Head of caudate nucleus (tissue), 42 donors: Measurements from ENCODE around the gene PRR14L.

Experiments used
- DNase-seq, 42 donors: peaks; one replicate each; pipeline versions ENCODE4 v3.0.0 to v3.0.0-alpha.2; 2020 to 2021; ENCODE audit warnings: mixed read lengths in 7 of 42
- intact Hi-C: fragments of 100-400 bp; cut with DNase I; formaldehyde crosslinking; loops from one replicate; pipeline ENCODE4 v1.15.0; 2022

PRR14L gene

GRCh38 chr22:31652088-31652487 is 97.8 kb downstream of the PRR14L start:
- no peak for DNase-seq
- intact Hi-C loops, result no loop called here

GRCh38 chr22:31651664-31652063 is 98.3 kb downstream of the PRR14L start:
- DNase-seq, result no peak
- intact Hi-C loops, result no loop called here

GRCh38 chr22:31650391-31650790 is 99.5 kb downstream of the PRR14L start:
- no peak for DNase-seq
- intact Hi-C loops, result no loop called here

GRCh38 chr22:31647523-31648320 is 102.2 kb downstream of the PRR14L start:
- intact Hi-C loops, result no loop called here
- DNase-seq, result no peak

- no peak for DNase-seq
- intact Hi-C loops, result no loop called here
Measured at GRCh38 chr22:31647066-31647465, 102.9 kb downstream of the PRR14L start.

GRCh38 chr22:31646186-31647019 is 103.5 kb downstream of the PRR14L start:
- peak in 4 of 42 donors; percentile 17 to 38 (median 22) for DNase-seq
- intact Hi-C loops, result no loop called here

GRCh38 chr22:31639436-31640039 is 110.4 kb downstream of the PRR14L start:
- no peak for DNase-seq
- intact Hi-C loops, result no loop called here

GRCh38 chr22:31637891-31638618 is 111.9 kb downstream of the PRR14L start:
- intact Hi-C loops, result no loop called here
- DNase-seq, result peak in 4 of 42 donors; percentile 32 to 64 (median 54)

GRCh38 chr22:31637447-31637890 is 112.5 kb downstream of the PRR14L start:
- DNase-seq, result peak in 1 of 42 donors; percentile 61

GRCh38 chr22:31635638-31636306 is 114.2 kb downstream of the PRR14L start:
- DNase-seq, result no peak
- intact Hi-C loops, result no loop called here

More at GRCh38 chr22:31637447-31637890, 112.5 kb downstream of the PRR14L start:
- intact Hi-C loops, result no loop called here

- intact Hi-C loops, result loop anchor here (5.0 kb wide), 1 partner anchor 74 kb away; no protein-coding TSS in a partner anchor
- no peak for DNase-seq
Measured at GRCh38 chr22:31631436-31631835, 118.5 kb downstream of the PRR14L start.
